HepG2 (cell line): ENCODE data around the gene SYCP2L. TPM values are rescaled to one million over a fixed set of nuclear protein-coding genes. Genes with fewer than 3 reads are reported as not detected.
A peak's percentile ranks its signal among the peaks of the same experiment; 100 is the strongest.

Source experiments
- IRF2 ChIP-seq: IDR thresholded peaks from 2 replicates; pipeline ENCODE4 v1.6.1; 2018; ENCODE audit warnings: missing genetic modification reagents, missing compliant biosample characterization
- KAT7 ChIP-seq: IDR thresholded peaks from 2 replicates; pipeline ENCODE4 v1.6.1; 2018; ENCODE audit warnings: borderline replicate concordance, missing compliant biosample characterization
- MIER3 ChIP-seq: IDR thresholded peaks from 2 replicates; pipeline ENCODE4 v1.6.1; 2016; ENCODE audit warnings: missing compliant biosample characterization, borderline replicate concordance
- MXD4 ChIP-seq: IDR thresholded peaks from 2 replicates; pipeline ENCODE4 v1.6.1; 2016; ENCODE audit warnings: mild to moderate bottlenecking, missing biosample characterization, missing genetic modification reagents
- NR3C1 ChIP-seq: sonication (generic); formaldehyde crosslinking; IDR thresholded peaks from 2 replicates; pipeline ENCODE4 v1.4.0; 2020; ENCODE audit warnings: missing genetic modification reagents
- PCBP1 ChIP-seq: fragments of 200-400 bp; formaldehyde crosslinking; IDR thresholded peaks from 2 replicates; pipeline ENCODE4 v1.6.1; 2017; ENCODE audit warnings: mild to moderate bottlenecking, low read depth, low read length, borderline replicate concordance
- SALL1 ChIP-seq: sonication (generic); formaldehyde crosslinking; IDR thresholded peaks from 2 replicates; pipeline ENCODE4 v1.8.0; 2022; ENCODE audit warnings: mild to moderate bottlenecking, missing genetic modification reagents
- SIN3A ChIP-seq: IDR thresholded peaks from 2 replicates; pipeline ENCODE4 v1.6.1; 2011; ENCODE audit warnings: low read depth, mild to moderate bottlenecking, control low read depth, low read length, borderline replicate concordance
- TBX3 ChIP-seq: fragments of 450-650 bp; IDR thresholded peaks from 2 replicates; pipeline ENCODE4 v1.6.1; 2017; ENCODE audit warnings: antibody characterized with exemption, mild to moderate bottlenecking, inconsistent platforms, borderline replicate concordance
- ZEB1 ChIP-seq: IDR thresholded peaks from 2 replicates; pipeline ENCODE4 v1.6.1; 2012; ENCODE audit warnings: mild to moderate bottlenecking, low read depth, inconsistent platforms; ENCODE audit not compliant: insufficient replicate concordance
- ZMYM3 ChIP-seq: sonication (generic); formaldehyde crosslinking; IDR thresholded peaks from 2 replicates; pipeline ENCODE4 v1.5.1; 2020; ENCODE audit warnings: mild to moderate bottlenecking, missing genetic modification reagents
- ZNF121 ChIP-seq: sonication (generic); formaldehyde crosslinking; IDR thresholded peaks from 2 replicates; pipeline ENCODE4 v1.5.0; 2020; ENCODE audit warnings: mild to moderate bottlenecking, missing genetic modification reagents
- ZNF224 ChIP-seq: sonication (generic); formaldehyde crosslinking; IDR thresholded peaks from 2 replicates; pipeline ENCODE4 v1.5.0; 2020; ENCODE audit warnings: mild to moderate bottlenecking, missing genetic modification reagents
- ZNF30 ChIP-seq: sonication (generic); formaldehyde crosslinking; IDR thresholded peaks from 2 replicates; pipeline ENCODE4 v1.5.0; 2020; ENCODE audit warnings: mild to moderate bottlenecking, missing genetic modification reagents
- ZNF331 ChIP-seq: sonication (generic); formaldehyde crosslinking; IDR thresholded peaks from 2 replicates; pipeline ENCODE4 v1.4.0; 2020; ENCODE audit warnings: missing genetic modification reagents
- ZNF468 ChIP-seq: sonication (generic); formaldehyde crosslinking; IDR thresholded peaks from 2 replicates; pipeline ENCODE4 v1.8.0; 2022; ENCODE audit warnings: mild to moderate bottlenecking, moderate library complexity, missing genetic modification reagents
- ZNF503 ChIP-seq: sonication (generic); formaldehyde crosslinking; IDR thresholded peaks from 2 replicates; pipeline ENCODE4 v1.4.0; 2020; ENCODE audit warnings: missing genetic modification reagents
- ZNF562 ChIP-seq: sonication (generic); formaldehyde crosslinking; IDR thresholded peaks from 2 replicates; pipeline ENCODE4 v1.8.0; 2022; ENCODE audit warnings: missing genetic modification reagents, borderline replicate concordance
- ZNF644 ChIP-seq: IDR thresholded peaks from 2 replicates; pipeline ENCODE4 v1.6.1; 2016; ENCODE audit warnings: low read depth
- ZNF776 ChIP-seq: sonication (generic); formaldehyde crosslinking; IDR thresholded peaks from 2 replicates; pipeline ENCODE4 v1.4.0; 2020; ENCODE audit warnings: mild to moderate bottlenecking, missing genetic modification reagents
- ZNF784 ChIP-seq: sonication (generic); formaldehyde crosslinking; IDR thresholded peaks from 2 replicates; pipeline ENCODE4 v1.5.1; 2020; ENCODE audit warnings: missing genetic modification reagents, mild to moderate bottlenecking, borderline replicate concordance
- ZNF790 ChIP-seq: sonication (generic); formaldehyde crosslinking; IDR thresholded peaks from 2 replicates; pipeline ENCODE4 v1.8.0; 2022; ENCODE audit warnings: missing genetic modification reagents, mild to moderate bottlenecking, borderline replicate concordance
- polyA plus RNA-seq, 8 experiments: library from polyadenylated mRNA; depleted of rRNA in 3 of 8; stranded (reverse) in 7 of 8; unstranded in 1 of 8; fragments of >200 nt; fragmentation: Illumina TruSeq in 4 of 8; extraction: Trizol in 4 of 8; gene quantifications; 2 replicates each; pipeline versions ENCODE4 v1.2.1 to v1.2.3, GENCODE V29; 2011 to 2016; ENCODE audit warnings: low read depth in 4 of 8, missing spikeins in 1 of 8, mixed read lengths in 1 of 8; ENCODE audit not compliant: insufficient read depth in 1 of 8
- total RNA-seq, 5 experiments: library from RNA; depleted of rRNA; stranded (reverse); fragments of >200 nt; fragmentation: Illumina TruSeq; extraction: Trizol; gene quantifications; 2 replicates each; pipeline ENCODE4 v1.2.3, GENCODE V29; 2016; ENCODE audit warnings: low read depth in 1 of 5
- TF ChIP-seq, protein P1 (sequence below): IDR thresholded peaks from 2 replicates; pipeline ENCODE4 v1.4.0; 2020; ENCODE audit warnings: mild to moderate bottlenecking, missing genetic modification reagents
- TF ChIP-seq, protein P2 (sequence below): sonication (generic); formaldehyde crosslinking; IDR thresholded peaks from 2 replicates; pipeline ENCODE4 v1.5.1; 2020; ENCODE audit warnings: missing genetic modification reagents, mild to moderate bottlenecking, borderline replicate concordance

The SYCP2L gene
- total and polyA plus RNA-seq, 2 of the 13 experiments (the other 11 are each of a cell fraction or from before 2014, with no cell fraction given), result 0.22 to 0.54 TPM

DNA sequence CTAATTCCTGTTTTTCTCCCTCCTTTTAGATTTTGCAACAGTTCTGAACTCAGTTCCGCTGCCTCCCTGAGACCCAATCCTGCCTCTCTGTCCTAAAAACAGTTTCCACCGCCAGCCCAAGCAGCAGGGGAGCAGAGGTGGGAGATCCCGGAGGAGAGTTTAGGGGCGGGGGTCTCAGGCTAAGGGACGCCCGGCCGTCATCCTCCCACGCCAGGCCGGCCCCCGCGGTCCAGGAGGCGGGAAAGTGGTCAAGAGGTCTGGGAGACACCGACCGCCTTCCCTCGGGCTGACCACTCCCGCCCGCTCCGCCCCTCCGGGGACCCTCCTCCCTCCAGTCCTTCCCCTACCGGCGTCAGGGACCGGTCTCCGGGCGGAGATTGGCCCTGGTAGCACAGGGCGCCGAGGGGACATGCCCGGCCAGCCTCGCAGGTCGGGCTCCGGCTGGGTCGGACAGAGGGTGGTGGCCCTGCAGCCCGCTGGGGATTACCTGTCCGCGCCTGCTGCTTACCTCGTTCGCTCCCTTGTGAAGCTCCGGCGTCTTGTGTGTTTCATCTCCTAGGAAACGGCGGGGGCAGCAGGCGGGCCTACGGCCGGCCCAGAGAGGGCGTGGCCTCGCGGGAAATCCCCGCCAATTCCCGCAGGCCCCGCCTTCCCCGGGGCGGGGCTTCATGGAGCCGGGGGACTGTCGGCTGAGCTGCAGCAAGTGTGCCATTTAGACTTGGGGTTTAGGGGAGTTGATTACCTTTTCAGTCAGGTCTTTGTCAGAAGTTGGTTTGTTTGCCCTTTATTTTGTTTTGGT, 48.7 kb upstream of the SYCP2L start, which contains the start of gene MAK (continued):
- peak; percentile 91 for TF ChIP-seq ZEB1
- peak; percentile 68; the same call in 1 of the 2 replicates for TF ChIP-seq SALL1 (CRISPR knock-in tag)
- no peak for TF ChIP-seq ZNF562 (CRISPR knock-in tag)
- TF ChIP-seq ZNF790, result no peak
- no peak for TF ChIP-seq ZNF30 (CRISPR knock-in tag)
- TF ChIP-seq, protein P1, sequence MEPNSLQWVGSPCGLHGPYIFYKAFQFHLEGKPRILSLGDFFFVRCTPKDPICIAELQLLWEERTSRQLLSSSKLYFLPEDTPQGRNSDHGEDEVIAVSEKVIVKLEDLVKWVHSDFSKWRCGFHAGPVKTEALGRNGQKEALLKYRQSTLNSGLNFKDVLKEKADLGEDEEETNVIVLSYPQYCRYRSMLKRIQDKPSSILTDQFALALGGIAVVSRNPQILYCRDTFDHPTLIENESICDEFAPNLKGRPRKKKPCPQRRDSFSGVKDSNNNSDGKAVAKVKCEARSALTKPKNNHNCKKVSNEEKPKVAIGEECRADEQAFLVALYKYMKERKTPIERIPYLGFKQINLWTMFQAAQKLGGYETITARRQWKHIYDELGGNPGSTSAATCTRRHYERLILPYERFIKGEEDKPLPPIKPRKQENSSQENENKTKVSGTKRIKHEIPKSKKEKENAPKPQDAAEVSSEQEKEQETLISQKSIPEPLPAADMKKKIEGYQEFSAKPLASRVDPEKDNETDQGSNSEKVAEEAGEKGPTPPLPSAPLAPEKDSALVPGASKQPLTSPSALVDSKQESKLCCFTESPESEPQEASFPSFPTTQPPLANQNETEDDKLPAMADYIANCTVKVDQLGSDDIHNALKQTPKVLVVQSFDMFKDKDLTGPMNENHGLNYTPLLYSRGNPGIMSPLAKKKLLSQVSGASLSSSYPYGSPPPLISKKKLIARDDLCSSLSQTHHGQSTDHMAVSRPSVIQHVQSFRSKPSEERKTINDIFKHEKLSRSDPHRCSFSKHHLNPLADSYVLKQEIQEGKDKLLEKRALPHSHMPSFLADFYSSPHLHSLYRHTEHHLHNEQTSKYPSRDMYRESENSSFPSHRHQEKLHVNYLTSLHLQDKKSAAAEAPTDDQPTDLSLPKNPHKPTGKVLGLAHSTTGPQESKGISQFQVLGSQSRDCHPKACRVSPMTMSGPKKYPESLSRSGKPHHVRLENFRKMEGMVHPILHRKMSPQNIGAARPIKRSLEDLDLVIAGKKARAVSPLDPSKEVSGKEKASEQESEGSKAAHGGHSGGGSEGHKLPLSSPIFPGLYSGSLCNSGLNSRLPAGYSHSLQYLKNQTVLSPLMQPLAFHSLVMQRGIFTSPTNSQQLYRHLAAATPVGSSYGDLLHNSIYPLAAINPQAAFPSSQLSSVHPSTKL (CRISPR knock-in tag), result peak; percentile 18; the same call in 1 of the 2 replicates
- TF ChIP-seq TBX3, result no peak
- TF ChIP-seq, protein P2, sequence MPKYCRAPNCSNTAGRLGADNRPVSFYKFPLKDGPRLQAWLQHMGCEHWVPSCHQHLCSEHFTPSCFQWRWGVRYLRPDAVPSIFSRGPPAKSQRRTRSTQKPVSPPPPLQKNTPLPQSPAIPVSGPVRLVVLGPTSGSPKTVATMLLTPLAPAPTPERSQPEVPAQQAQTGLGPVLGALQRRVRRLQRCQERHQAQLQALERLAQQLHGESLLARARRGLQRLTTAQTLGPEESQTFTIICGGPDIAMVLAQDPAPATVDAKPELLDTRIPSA (CRISPR knock-in tag), result no peak; the same call in 1 of the 2 replicates
- peak; percentile 46; the same call in 1 of the 2 replicates for TF ChIP-seq ZNF224 (CRISPR knock-in tag)
- TF ChIP-seq ZNF331 (CRISPR knock-in tag), result no peak
- no peak for TF ChIP-seq ZNF468 (CRISPR knock-in tag)
- TF ChIP-seq SIN3A, result peak; percentile 96; the same call in 1 of the 2 replicates
- TF ChIP-seq ZMYM3 (CRISPR knock-in tag), result no peak; the same call in 1 of the 2 replicates
- TF ChIP-seq ZNF776, result no peak
- TF ChIP-seq MXD4 (CRISPR knock-in tag), result peak; percentile 86; the same call in 1 of the 2 replicates
- TF ChIP-seq NR3C1 (CRISPR knock-in tag), result no peak
- no peak for TF ChIP-seq ZNF784 (CRISPR knock-in tag)
- TF ChIP-seq PCBP1, result peak; percentile 90; the same call in 1 of the 2 replicates
- peak; percentile 50 for TF ChIP-seq IRF2 (CRISPR knock-in tag)
- TF ChIP-seq ZNF644 (CRISPR knock-in tag), result 0 out of 2 replicates have a peak, but pooled peaks have one; percentile 19
- no peak for TF ChIP-seq ZNF121 (CRISPR knock-in tag)
- no peak for TF ChIP-seq ZNF503 (CRISPR knock-in tag)
- TF ChIP-seq MIER3, result no peak
- TF ChIP-seq KAT7 (CRISPR knock-in tag), result no peak
